GM21423 (cell line): ENCODE measurements around the gene ELOA2.
"Not testable (repeated sequence)": the region's sequence is repeated elsewhere in the genome, so short reads cannot be mapped to it uniquely, and the experiment has no call there.

Source experiments
- ATAC-seq: cut with Tn5 transposase; IDR thresholded peaks from one replicate; pipeline ENCODE4 v1.9.1; 2021; ENCODE audit warnings: mild to moderate bottlenecking, moderate library complexity; ENCODE audit not compliant: unreplicated experiment

ELOA2 gene

GRCh38 chr18:47035156-47035671 is at the start of gene ELOA2:
Gene ELOA2, minus strand, starts transcription at chr18:47035621. Its CDS starts 357 bp downstream, at chr18:47035264.
- no peak for ATAC-seq

GRCh38 chr18:47081578-47081977 is 46.2 kb upstream of the ELOA2 start:
- ATAC-seq, result no peak

- no peak for ATAC-seq
These were observed 45.5 kb upstream of the ELOA2 start for GRCh38 chr18:47080872-47081271.

- ATAC-seq, result no peak
These were observed 41.7 kb upstream of the ELOA2 start for GRCh38 chr18:47077111-47077510.

GRCh38 chr18:47075098-47075883 is 39.9 kb upstream of the ELOA2 start:
- ATAC-seq, result no peak

GRCh38 chr18:47067648-47068047 is 32.2 kb upstream of the ELOA2 start:
- ATAC-seq, result no peak

- no peak for ATAC-seq
These were observed 27.7 kb upstream of the ELOA2 start for GRCh38 chr18:47063096-47063495.

GRCh38 chr18:47062471-47062870 is 27.1 kb upstream of the ELOA2 start:
- ATAC-seq, result no peak

- no peak for ATAC-seq
These were observed 18.9 kb upstream of the ELOA2 start for GRCh38 chr18:47054369-47054768.

- ATAC-seq, result no peak
These were observed 15.0 kb upstream of the ELOA2 start for GRCh38 chr18:47050468-47050867.

GRCh38 chr18:47040982-47041381 is 5.6 kb upstream of the ELOA2 start:
- ATAC-seq, result no peak

- ATAC-seq, result no peak
These were observed 1.6 kb upstream of the ELOA2 start for GRCh38 chr18:47036927-47037578.

GRCh38 chr18:47036298-47036874 is 965 bp upstream of the ELOA2 start:
- ATAC-seq, result no peak

- ATAC-seq, result not testable (repeated sequence)
These were observed 830 bp downstream of the ELOA2 start for GRCh38 chr18:47034591-47034990.

- ATAC-seq, result no peak
These were observed 2.5 kb downstream of the ELOA2 start for GRCh38 chr18:47032945-47033344.

GRCh38 chr18:47030887-47031286 is 4.5 kb downstream of the ELOA2 start:
- not testable (repeated sequence) for ATAC-seq

- not testable (repeated sequence) for ATAC-seq
These were observed 5.6 kb downstream of the ELOA2 start for GRCh38 chr18:47029684-47030353.

- not testable (repeated sequence) for ATAC-seq
These were observed 6.7 kb downstream of the ELOA2 start for GRCh38 chr18:47028738-47029137.

GRCh38 chr18:47025557-47026174 is 9.8 kb downstream of the ELOA2 start:
- not testable (repeated sequence) for ATAC-seq

GRCh38 chr18:47023769-47024465 is 11.5 kb downstream of the ELOA2 start:
- ATAC-seq, result not testable (repeated sequence)
